Prostate gland (tissue), 1 donor: ENCODE data around the gene TMPRSS15.

Source experiments
- POLR2A ChIP-seq: fragments of 450-650 bp; IDR thresholded peaks from one replicate; pipeline ENCODE4 v1.6.1; 2016; ENCODE audit warnings: antibody characterized with exemption, mild to moderate bottlenecking
- POLR2AphosphoS5 ChIP-seq: sonication (generic); formaldehyde crosslinking; IDR thresholded peaks from one replicate; pipeline ENCODE4 v1.6.1; 2017; ENCODE audit warnings: antibody characterized with exemption

GRCh38 chr21:18349468-18349867 lies 54.1 kb downstream of the TMPRSS15 start:
- TF ChIP-seq POLR2AphosphoS5 = no peak
- no peak for TF ChIP-seq POLR2A
